Testis (tissue), 3 donors: ENCODE measurements around the gene NECTIN1. TPM values are rescaled to one million over a fixed set of nuclear protein-coding genes. Genes with fewer than 3 reads are reported as not detected.

Source experiments
- DNase-seq: peaks from one replicate; pipeline ENCODE4 v3.0.0-alpha.2; 2019
- H3K27ac ChIP-seq, 2 donors: fragments of 200-600 bp; sonication (generic); one replicate each; pipeline ENCODE4 v1.5.1; 2019
- H3K27me3 ChIP-seq: fragments of 200-600 bp; sonication (generic); one replicate; pipeline ENCODE4 v1.5.1; 2019
- H3K36me3 ChIP-seq: fragments of 200-600 bp; sonication (generic); one replicate; pipeline ENCODE4 v1.5.1; 2017; ENCODE audit warnings: low read depth; ENCODE audit errors: missing control alignments
- H3K4me1 ChIP-seq: fragments of 200-600 bp; sonication (generic); one replicate; pipeline ENCODE4 v1.5.1; 2019
- H3K4me3 ChIP-seq, 2 donors: fragments of 200-600 bp; sonication (generic); one replicate each; pipeline ENCODE4 v1.5.1; 2017 to 2019
- H3K9me3 ChIP-seq: fragments of 200-600 bp; sonication (generic); one replicate; pipeline ENCODE4 v1.5.1; 2017
- CTCF ChIP-seq, 3 experiments: fragments of 450-650 bp in 2 of 3; fragments of 200-600 bp in 1 of 3; sonication (generic) in 1 of 3; IDR thresholded peaks; one replicate each; pipeline ENCODE4 v1.5.1; 2016 to 2019; ENCODE audit warnings: antibody characterized with exemption in 3 of 3, mild to moderate bottlenecking in 2 of 3, moderate library complexity in 1 of 3
- POLR2A ChIP-seq: fragments of 450-650 bp; IDR thresholded peaks from one replicate; pipeline ENCODE4 v1.6.1; 2017; ENCODE audit warnings: antibody characterized with exemption, mild to moderate bottlenecking, moderate library complexity
- WGBS, 2 donors: methylation state at CpG; one replicate each; pipeline ENCODE4 v1.1.5; 2018; 5-methylcytosine and 5-hydroxymethylcytosine counted together
- intact Hi-C: fragments of 100-400 bp; cut with DNase I; formaldehyde crosslinking; loops from one replicate; pipeline ENCODE4 v1.15.1; 2023; ENCODE audit warnings: low total_unique reads
- polyA plus RNA-seq: library from polyadenylated mRNA; stranded (reverse); fragments of 350-450 nt; fragmentation: Illumina TruSeq; extraction: RNeasy Lipid Tissue Mini Kit (QIAGEN cat#74804); gene quantifications from one replicate; pipeline ENCODE4 v1.2.3, GENCODE V29; 2014; ENCODE audit warnings: low read depth, low replicate concordance; ENCODE audit not compliant: insufficient read depth
- total RNA-seq, 2 donors: library from RNA; depleted of rRNA; stranded (reverse); fragments of >200 nt; gene quantifications; one replicate each; pipeline ENCODE4 v1.2.3, GENCODE V29; 2016

The NECTIN1 gene
- total and polyA plus RNA-seq, 3 donors from 2014 or later = 5.2 to 5.4 (median 5.2) TPM

GRCh38 chr11:119700030-119700429, 29.0 kb downstream of the NECTIN1 start:
- Histone ChIP-seq H3K27ac (no peak overlapping the region), H3K4me1 (no peaks in the 10 kb centered on the region), H3K36me3 (no peaks in the 10 kb centered on the region), H3K9me3 (no peaks in the 10 kb centered on the region), H3K27me3 (no peaks in the 10 kb centered on the region), H3K4me3 (no peak overlapping the region)
- WGBS, 2 donors = 79 to 84% methylated on average over 7 of the region's 7 CpGs
- no peak for TF ChIP-seq POLR2A
- TF ChIP-seq CTCF (IDR thresholded peaks at IDR 0.05) = no peak
- no peak for DNase-seq
- intact Hi-C loops = no loop called here

GRCh38 chr11:119699227-119699626, 29.8 kb downstream of the NECTIN1 start:
- Histone ChIP-seq H3K9me3 (no peaks in the 10 kb centered on the region), H3K4me3 (no peak overlapping the region), H3K36me3 (no peaks in the 10 kb centered on the region), H3K27me3 (no peaks in the 10 kb centered on the region), H3K27ac (no peak overlapping the region), H3K4me1 (no peaks in the 10 kb centered on the region)
- WGBS, 2 donors = 50 to 67% methylated on average over 13 of the region's 13 CpGs
- TF ChIP-seq POLR2A = no peak
- TF ChIP-seq CTCF (IDR thresholded peaks at IDR 0.05) = no peak
- intact Hi-C loops = no loop called here
- DNase-seq = peak; percentile 65

GRCh38 chr11:119697882-119698281, 31.1 kb downstream of the NECTIN1 start:
- Histone ChIP-seq H3K36me3 (no peaks in the 10 kb centered on the region), H3K27me3 (no peaks in the 10 kb centered on the region), H3K27ac (no peak overlapping the region), H3K4me1 (no peaks in the 10 kb centered on the region), H3K4me3 (no peak overlapping the region), H3K9me3 (no peaks in the 10 kb centered on the region)
- no peak for TF ChIP-seq POLR2A
- TF ChIP-seq CTCF (IDR thresholded peaks at IDR 0.05) = no peak
- 80 to 92% methylated on average over 2 of the region's 2 CpGs for WGBS, 2 donors
- no peak for DNase-seq
- intact Hi-C loops = no loop called here

GRCh38 chr11:119697445-119697844, 31.6 kb downstream of the NECTIN1 start:
- WGBS, 2 donors = 90 to 92% methylated on average over 3 of the region's 3 CpGs
- no peaks in the 10 kb centered on the region for H3K4me1 ChIP-seq
- no peaks in the 10 kb centered on the region for H3K36me3 ChIP-seq
- no peak overlapping the region for H3K27ac ChIP-seq
- DNase-seq = no peak
- H3K4me3 ChIP-seq = no peak overlapping the region
- TF ChIP-seq POLR2A = no peak
- TF ChIP-seq CTCF (IDR thresholded peaks at IDR 0.05) = no peak
- no peaks in the 10 kb centered on the region for H3K9me3 ChIP-seq
- intact Hi-C loops = no loop called here
- no peaks in the 10 kb centered on the region for H3K27me3 ChIP-seq

GRCh38 chr11:119696378-119697222, 32.4 kb downstream of the NECTIN1 start:
- WGBS, 2 donors = 92 to 95% methylated on average over 17 to 20 of the region's 20 CpGs
- Histone ChIP-seq H3K27ac (no peak overlapping the region), H3K9me3 (no peaks in the 10 kb centered on the region), H3K4me1 (no peaks in the 10 kb centered on the region), H3K4me3 (no peak overlapping the region), H3K27me3 (no peaks in the 10 kb centered on the region), H3K36me3 (no peaks in the 10 kb centered on the region)
- intact Hi-C loops = no loop called here
- no peak for DNase-seq
- TF ChIP-seq POLR2A (no peak), CTCF (IDR thresholded peaks at IDR 0.05) (no peak)
